ELR (cell line): Measurements from ENCODE around the gene COX6A1.
A peak's percentile ranks its signal among the peaks of the same experiment; 100 is the strongest.

ENCODE experiments used
- DNase-seq: peaks from one replicate; pipeline ENCODE4 v3.0.0-alpha.2; 2015; ENCODE audit warnings: low read depth

The COX6A1 gene

DNA sequence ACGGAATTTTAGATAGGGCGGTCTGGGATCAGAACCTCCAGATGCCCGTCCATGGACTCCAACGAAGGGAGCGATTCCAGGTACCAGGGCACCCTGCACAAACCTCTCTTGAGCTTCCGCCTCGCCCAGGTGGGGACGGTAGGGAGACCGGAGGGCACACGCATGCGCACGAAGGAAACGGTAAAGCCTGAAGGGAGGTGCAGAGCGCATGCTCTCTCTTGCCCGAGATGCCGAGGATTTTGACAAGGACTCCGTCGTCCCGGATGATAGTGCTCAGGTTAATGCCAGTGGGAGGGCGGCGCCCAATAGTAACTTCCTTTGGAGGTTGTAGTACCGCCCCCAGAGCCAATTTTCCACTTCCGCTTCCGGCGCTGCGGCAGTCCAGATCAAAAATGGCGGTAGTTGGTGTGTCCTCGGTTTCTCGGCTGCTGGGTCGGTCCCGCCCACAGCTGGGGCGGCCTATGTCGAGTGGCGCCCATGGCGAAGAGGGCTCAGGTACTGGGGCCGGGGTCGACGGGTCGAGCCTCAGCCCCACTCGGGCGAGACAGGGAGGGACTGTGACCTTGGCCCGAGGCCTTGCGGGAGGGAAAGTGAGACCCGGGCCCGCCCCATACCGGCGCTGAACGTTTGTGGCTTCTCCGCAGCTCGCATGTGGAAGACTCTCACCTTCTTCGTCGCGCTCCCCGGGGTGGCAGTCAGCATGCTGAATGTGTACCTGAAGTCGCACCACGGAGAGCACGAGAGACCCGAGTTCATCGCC, at the start of gene COX6A1:
TSS of gene COX6A1 (plus strand) at position 379 of the 760 bp plus-strand sequence. CDS start at position 393, 14 bp downstream.
- peak; percentile 99 for DNase-seq

GRCh38 chr12:120388691-120389481, 49.0 kb upstream of the COX6A1 start:
- DNase-seq = no peak

DNA sequence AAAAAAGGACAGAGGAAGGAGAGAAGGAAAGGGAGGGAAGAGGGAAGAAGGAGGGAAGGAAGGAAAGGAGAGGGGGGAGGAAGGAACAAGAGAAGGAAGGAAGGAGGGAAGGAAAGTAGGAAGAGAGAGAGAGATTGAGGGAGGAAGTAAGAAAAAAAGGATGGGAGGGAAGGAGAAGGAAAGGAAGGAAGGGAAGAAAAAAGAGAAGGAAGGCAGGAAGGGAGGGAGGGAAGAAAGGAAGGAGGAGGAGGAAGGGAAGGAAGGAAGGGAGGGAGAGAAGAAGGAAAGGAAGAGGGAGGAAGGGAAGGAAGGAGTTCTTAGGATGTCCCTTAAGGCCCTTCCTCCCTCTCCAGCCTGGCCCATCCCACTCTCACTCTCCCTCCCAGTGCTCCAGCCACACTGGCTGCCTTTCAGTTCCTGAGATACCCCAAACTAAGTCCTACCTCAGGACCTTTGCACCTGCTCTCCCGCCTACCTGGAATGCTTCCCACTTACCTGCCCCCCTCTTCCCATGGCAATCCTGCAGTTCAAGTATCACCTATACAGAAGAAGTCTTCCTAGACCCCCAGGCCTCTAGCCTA, 47.3 kb upstream of the COX6A1 start:
- DNase-seq = no peak

- no peak for DNase-seq
These were observed 43.2 kb upstream of the COX6A1 start for GRCh38 chr12:120394483-120395367.

GRCh38 chr12:120397824-120398540, 39.9 kb upstream of the COX6A1 start:
- DNase-seq = no peak

DNA sequence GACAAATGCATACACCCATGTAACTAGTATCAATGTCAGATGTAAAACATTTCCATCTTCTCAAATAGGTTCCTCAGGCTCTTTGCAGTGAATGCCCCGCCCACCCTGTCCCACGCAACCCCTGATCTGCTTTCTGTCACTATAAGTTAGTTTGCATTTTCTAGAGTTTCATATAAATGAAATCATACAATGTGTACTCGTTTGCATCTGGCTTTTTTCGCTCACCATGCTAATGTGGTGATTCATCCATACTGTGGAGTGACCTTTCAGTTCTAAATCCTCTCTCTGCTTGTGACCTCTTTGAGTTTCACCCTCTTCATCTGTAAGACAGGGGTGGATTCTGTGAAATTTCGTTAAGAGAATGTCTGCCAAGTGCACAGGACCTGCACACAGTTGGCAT, 38.4 kb upstream of the COX6A1 start:
- DNase-seq = peak; percentile 63

- peak; percentile 22 for DNase-seq
These were observed 35.7 kb upstream of the COX6A1 start for GRCh38 chr12:120402217-120402616.

- DNase-seq = no peak
These were observed 34.0 kb upstream of the COX6A1 start for GRCh38 chr12:120403869-120404268.

DNA sequence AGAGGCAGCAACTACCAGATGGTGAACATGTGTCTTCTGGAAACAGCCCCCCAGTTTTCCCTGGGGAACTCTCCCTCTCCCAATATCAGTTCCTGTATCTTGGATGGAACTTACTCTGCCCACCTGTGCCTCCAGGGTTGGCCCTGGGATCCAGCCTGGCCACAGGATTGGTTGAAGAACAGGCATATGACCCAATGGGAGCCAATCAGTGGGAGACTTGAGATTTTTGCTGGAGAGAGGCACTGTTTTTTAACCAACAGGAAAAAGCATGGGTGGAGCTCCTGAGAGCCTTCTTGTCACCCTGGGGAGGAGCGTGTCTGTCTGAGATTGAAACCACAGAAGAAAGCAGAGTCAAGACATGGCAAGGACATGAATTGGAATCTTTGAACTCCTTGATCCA, 33.6 kb upstream of the COX6A1 start:
- DNase-seq = peak; percentile 6

GRCh38 chr12:120406069-120406468, 31.8 kb upstream of the COX6A1 start:
- DNase-seq = no peak

DNA sequence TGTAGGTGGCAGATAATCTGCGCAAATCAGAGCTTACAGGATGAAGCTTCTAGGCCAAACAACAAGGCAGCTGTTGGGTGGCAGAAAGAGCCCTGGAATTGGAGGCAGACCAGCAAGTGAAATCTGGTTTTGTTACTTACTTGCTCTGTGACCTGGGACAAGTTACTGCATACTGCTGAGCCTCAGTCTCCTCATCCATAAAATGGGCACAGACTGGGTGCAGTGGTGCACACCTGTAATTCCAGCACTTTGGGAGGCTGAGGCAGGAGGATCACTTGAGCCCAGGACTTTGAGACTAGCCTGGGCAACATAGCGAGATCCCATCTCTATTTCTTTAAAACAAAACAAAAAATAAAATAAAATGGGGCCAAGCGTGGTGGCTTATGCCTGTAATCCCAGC, 31.4 kb upstream of the COX6A1 start:
- DNase-seq = no peak

- no peak for DNase-seq
These were observed 29.1 kb upstream of the COX6A1 start for GRCh38 chr12:120408771-120409170.

DNA sequence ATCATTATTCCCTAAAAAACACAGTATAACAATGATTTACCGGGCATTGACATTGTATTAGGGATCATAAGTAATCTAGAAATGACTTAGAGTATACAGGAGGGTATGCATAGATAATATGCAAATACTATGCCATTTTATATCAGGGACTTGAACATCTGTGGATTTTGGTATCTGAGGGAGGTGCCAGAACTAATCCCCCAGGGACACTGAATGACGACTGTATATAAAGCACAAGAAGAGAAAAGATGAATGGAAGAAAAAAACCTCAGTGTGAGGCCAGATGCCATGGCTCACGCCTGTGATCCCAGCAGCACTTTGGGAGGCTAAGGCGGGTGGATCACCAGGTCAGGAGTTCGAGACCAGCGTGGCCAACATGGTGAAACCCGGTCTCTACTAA, 25.5 kb upstream of the COX6A1 start:
- DNase-seq = no peak

GRCh38 chr12:120413901-120414695, 23.8 kb upstream of the COX6A1 start:
- DNase-seq = no peak

GRCh38 chr12:120416490-120417216, 21.3 kb upstream of the COX6A1 start:
- no peak for DNase-seq

GRCh38 chr12:120417917-120418580, 19.9 kb upstream of the COX6A1 start:
- DNase-seq = no peak

- no peak for DNase-seq
These were observed 16.2 kb upstream of the COX6A1 start for GRCh38 chr12:120421701-120422100.

DNA sequence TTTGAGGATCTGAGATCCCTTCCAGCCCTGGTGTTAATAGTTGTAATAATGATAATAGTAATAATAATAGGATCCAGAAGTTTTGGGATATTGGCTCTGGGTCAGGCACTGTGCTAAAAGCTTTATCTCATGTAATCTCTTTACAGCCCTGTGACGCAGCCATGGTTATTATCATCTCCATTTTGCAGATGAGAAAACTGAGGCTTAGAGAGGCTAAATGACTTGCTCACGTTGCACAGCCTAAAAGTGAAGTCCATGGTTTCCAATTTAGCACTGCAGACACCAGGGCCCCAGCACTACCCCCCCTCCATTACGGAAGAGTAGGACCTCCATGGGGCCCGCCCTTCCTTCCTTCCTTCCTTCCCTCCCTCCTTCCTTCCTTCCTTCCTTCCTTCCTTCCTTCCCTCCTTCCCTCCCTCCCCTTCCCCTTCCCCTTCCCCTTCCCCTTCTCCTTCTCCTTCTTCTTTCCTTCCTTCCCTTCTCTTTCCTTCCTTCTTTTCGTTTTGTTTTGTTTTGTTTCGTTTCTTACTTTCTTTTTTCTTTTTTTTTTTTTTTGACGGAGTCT, 14.9 kb upstream of the COX6A1 start:
- no peak for DNase-seq

DNA sequence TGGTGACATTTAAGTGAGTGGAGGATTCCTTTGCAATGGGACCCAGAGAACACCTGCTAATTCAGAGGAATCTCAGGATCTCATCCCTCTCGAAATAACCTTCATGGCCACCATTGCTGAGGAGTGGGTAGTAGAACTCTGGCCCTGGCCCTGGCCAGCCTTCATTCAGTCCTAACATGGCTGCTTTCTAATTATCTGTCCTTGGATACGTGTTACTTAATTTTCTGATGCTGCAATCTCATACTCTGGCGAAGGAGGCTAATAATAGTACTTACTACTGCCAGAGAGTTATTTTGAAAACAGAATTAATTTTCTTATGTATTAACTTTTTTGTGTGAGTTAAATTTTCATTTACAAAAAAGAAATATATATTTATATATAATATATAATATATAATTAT, 12.1 kb upstream of the COX6A1 start:
- no peak for DNase-seq
